OCI-LY3 (cell line): ENCODE results near the gene SHC3.

Source experiments
- H2AFZ ChIP-seq: fragments of 200-600, 300-600 bp; shearing (Covaris generic); 2 replicates; pipeline ENCODE4 v1.6.0; 2014; ENCODE audit warnings: antibody characterized with exemption, low read depth, low read length
- H3K27ac ChIP-seq: fragments of 200-600, 300-600 bp; sonication (generic); 2 replicates; pipeline ENCODE4 v1.5.1; 2014; ENCODE audit warnings: mild to moderate bottlenecking, low read length, moderate library complexity, mixed read lengths
- H3K27me3 ChIP-seq: fragments of 200-600, 300-600 bp; sonication (generic); 2 replicates; pipeline ENCODE4 v1.6.1; 2014; ENCODE audit warnings: low read depth, low read length, mixed read lengths
- H3K36me3 ChIP-seq: fragments of 200-600, 300-600 bp; sonication (generic); replicated peaks from 2 replicates; pipeline ENCODE3; 2014; ENCODE audit warnings: low read depth, low read length, mixed read lengths
- H3K4me1 ChIP-seq: fragments of 300-600, 200-600 bp; sonication (generic); 2 replicates; pipeline ENCODE4 v1.6.1; 2014; ENCODE audit warnings: low read length, mixed read lengths
- H3K4me2 ChIP-seq: fragments of 200-600, 300-600 bp; sonication (generic); 2 replicates; pipeline ENCODE4 v1.6.1; 2014; ENCODE audit warnings: low read length, mixed read lengths
- H3K4me3 ChIP-seq: fragments of 300-600, 200-600 bp; sonication (generic); 2 replicates; pipeline ENCODE4 v1.5.1; 2014; ENCODE audit warnings: antibody characterized with exemption, mild to moderate bottlenecking, low read length, moderate library complexity
- H3K79me2 ChIP-seq: fragments of 300-600, 200-600 bp; shearing (Covaris generic); 2 replicates; pipeline ENCODE4 v1.6.1; 2014; ENCODE audit warnings: mild to moderate bottlenecking, low read length, mixed read lengths
- H3K9ac ChIP-seq: fragments of 300-600, 200-600 bp; shearing (Covaris generic); 2 replicates; pipeline ENCODE4 v1.6.0; 2014; ENCODE audit warnings: mild to moderate bottlenecking, low read length, moderate library complexity
- H3K9me3 ChIP-seq: fragments of 200-600, 300-600 bp; shearing (Covaris generic); 2 replicates; pipeline ENCODE4 v1.6.1; 2014; ENCODE audit warnings: low read length, mixed read lengths; ENCODE audit not compliant: insufficient read depth
- H4K20me1 ChIP-seq: fragments of 200-600, 300-600 bp; sonication (generic); 2 replicates; pipeline ENCODE4 v1.6.1; 2016; ENCODE audit warnings: low read length, mixed read lengths; ENCODE audit not compliant: insufficient read depth
- EZH2phosphoT487 ChIP-seq: fragments of 200-600 bp; shearing (Covaris generic); IDR thresholded peaks from 2 replicates; pipeline ENCODE4 v1.6.1; 2018; ENCODE audit warnings: antibody characterized with exemption, mixed run types, low read depth
- TF ChIP-seq, protein P1 (sequence below): fragments of 200-600, 300-600 bp; sonication (generic); IDR thresholded peaks from 2 replicates; pipeline ENCODE4 v1.5.1; 2014; ENCODE audit warnings: antibody characterized with exemption, low read length, low read depth

Gene SHC3

DNA sequence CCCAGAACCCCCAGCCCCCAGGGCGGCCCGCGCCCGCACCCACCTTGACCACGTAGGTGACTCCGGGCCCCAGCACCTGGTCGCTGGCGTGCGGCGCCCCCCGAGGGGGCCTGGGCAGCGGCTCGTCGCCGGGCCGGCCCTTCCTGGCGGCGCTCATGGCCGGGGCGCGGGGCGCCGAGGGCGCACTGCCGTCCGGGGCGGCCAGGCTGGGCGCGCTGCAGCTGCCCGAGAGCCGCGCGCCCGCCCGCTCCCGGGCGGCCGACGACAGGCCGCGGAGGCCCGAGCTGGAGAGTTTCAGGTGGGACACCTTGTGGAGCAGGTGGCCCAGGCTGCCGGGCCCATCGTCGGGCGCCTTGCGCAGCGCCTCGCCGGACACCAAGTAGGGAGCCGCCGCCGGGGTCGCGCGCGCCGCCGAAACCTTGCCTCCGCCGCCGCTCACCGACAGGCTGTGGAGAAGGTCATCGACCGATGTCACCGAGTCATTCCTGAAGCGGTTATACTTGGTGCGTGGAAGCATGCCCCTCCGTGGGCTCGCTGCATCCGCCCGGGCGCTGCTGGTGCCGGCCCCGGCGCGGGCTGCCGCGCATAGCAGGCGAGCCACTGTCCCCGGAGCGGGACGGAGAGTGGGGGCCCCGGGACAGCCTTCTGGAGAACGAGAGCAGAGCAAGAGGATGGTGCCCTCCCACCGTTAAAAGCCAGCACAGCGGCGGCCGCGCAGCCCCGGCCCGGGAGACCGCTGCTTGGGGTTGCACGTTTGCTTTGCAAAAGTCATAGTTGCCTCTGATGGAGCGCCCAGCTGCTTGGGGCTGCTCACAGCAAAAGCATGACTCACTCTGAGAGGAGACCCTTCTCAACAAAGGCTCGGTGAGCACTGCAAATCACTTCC, at the start of gene SHC3:
SHC3 (minus strand) TSS at position 875 of the 886 bp plus-strand sequence; CDS start at position 517, 358 bp downstream.
- no peaks in the 10 kb centered on the region for H3K4me1 ChIP-seq
- H3K79me2 ChIP-seq: no peaks in the 10 kb centered on the region
- no peak within 1 kb of the TSS for H3K27ac ChIP-seq
- peak within 1 kb of the TSS; percentile 75 for H3K4me2 ChIP-seq
- H3K9ac ChIP-seq: peak within 1 kb of the TSS; percentile 40; the same call in 1 of the 2 replicates
- no peaks in the 10 kb centered on the region for H4K20me1 ChIP-seq
- H3K36me3 ChIP-seq: no peaks in the 10 kb centered on the region
- TF ChIP-seq, protein P1, sequence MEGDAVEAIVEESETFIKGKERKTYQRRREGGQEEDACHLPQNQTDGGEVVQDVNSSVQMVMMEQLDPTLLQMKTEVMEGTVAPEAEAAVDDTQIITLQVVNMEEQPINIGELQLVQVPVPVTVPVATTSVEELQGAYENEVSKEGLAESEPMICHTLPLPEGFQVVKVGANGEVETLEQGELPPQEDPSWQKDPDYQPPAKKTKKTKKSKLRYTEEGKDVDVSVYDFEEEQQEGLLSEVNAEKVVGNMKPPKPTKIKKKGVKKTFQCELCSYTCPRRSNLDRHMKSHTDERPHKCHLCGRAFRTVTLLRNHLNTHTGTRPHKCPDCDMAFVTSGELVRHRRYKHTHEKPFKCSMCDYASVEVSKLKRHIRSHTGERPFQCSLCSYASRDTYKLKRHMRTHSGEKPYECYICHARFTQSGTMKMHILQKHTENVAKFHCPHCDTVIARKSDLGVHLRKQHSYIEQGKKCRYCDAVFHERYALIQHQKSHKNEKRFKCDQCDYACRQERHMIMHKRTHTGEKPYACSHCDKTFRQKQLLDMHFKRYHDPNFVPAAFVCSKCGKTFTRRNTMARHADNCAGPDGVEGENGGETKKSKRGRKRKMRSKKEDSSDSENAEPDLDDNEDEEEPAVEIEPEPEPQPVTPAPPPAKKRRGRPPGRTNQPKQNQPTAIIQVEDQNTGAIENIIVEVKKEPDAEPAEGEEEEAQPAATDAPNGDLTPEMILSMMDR: no peak
- peak within 1 kb of the TSS; percentile 64 for H2AFZ ChIP-seq
- H3K9me3 ChIP-seq: no peaks in the 10 kb centered on the region
- H3K4me3 ChIP-seq: peak within 1 kb of the TSS; percentile 68
- peaks cover 13% of the 10 kb centered on the region; the same call in 1 of the 2 replicates for H3K27me3 ChIP-seq

- no peaks in the 10 kb centered on the region for H3K36me3 ChIP-seq
- peaks cover 9% of the 10 kb centered on the region; the same call in 1 of the 2 replicates for H3K4me1 ChIP-seq
- no peak overlapping the region for H3K4me2 ChIP-seq
- H4K20me1 ChIP-seq: no peaks in the 10 kb centered on the region
- peaks cover 5% of the 10 kb centered on the region; the same call in 1 of the 2 replicates for H3K27me3 ChIP-seq
- no peaks in the 10 kb centered on the region for H3K79me2 ChIP-seq
- no peak overlapping the region for H2AFZ ChIP-seq
- no peak overlapping the region for H3K9ac ChIP-seq
- no peak overlapping the region for H3K4me3 ChIP-seq
- no peaks in the 10 kb centered on the region for H3K9me3 ChIP-seq
- TF ChIP-seq, protein P1: no peak
- no peak for TF ChIP-seq EZH2phosphoT487
- H3K27ac ChIP-seq: no peak overlapping the region
Measured at GRCh38 chr9:89225991-89226471, 47.4 kb upstream of the SHC3 start.

DNA sequence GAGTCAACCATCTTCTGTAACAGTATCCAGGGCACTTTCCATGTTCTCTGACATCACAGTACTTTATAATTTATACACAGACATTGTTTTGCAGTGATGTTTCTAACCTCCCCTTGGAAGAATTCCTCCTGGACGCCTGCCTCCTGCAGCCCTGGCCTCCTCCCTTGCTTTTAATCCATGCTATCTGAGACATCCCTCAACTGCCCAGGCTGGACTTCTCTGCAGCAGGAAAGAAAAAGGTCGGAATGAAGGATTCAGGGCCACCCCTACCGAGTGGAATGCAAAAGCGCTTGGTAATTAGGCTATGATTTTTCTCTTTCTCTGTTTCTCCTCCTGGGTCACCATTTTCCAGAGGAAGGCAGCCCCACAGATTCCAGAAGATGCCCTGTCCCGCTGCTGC, 47.0 kb upstream of the SHC3 start:
- TF ChIP-seq EZH2phosphoT487: no peak
- TF ChIP-seq, protein P1: no peak
- Histone ChIP-seq H3K9me3 (no peaks in the 10 kb centered on the region), H3K27me3 (peaks cover 2% of the 10 kb centered on the region; the same call in 1 of the 2 replicates), H3K79me2 (no peaks in the 10 kb centered on the region), H3K4me2 (no peak overlapping the region), H3K4me3 (no peak overlapping the region), H3K36me3 (no peaks in the 10 kb centered on the region), H2AFZ (no peak overlapping the region), H3K4me1 (peaks cover 9% of the 10 kb centered on the region; the same call in 1 of the 2 replicates), H4K20me1 (no peaks in the 10 kb centered on the region), H3K9ac (no peak overlapping the region), H3K27ac (no peak overlapping the region)

DNA sequence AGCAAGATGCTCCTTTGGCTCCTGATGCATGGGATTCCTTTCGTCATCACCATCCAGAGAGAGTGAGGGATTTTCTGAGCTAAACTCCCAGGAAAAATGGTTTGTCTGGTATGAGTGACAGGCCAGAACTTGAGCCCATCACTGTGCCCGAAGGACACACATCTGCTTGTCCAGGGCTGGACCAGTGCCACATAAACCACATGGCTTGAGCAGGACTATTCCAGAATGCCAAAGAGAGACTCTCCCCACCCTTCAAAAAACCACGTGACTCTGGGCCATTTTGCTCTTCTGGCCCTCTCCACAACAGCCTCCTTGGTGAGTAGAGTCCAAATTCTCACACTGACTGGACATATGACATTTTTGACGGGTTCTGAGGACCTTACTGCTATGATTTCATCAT, 46.4 kb upstream of the SHC3 start:
- Histone ChIP-seq H3K27ac (no peak overlapping the region), H3K4me3 (no peak overlapping the region), H3K4me2 (no peak overlapping the region), H3K27me3 (no peaks in the 10 kb centered on the region), H3K4me1 (peaks cover 9% of the 10 kb centered on the region; the same call in 1 of the 2 replicates), H2AFZ (no peak overlapping the region), H3K79me2 (no peaks in the 10 kb centered on the region), H4K20me1 (no peaks in the 10 kb centered on the region), H3K36me3 (no peaks in the 10 kb centered on the region), H3K9me3 (no peaks in the 10 kb centered on the region), H3K9ac (no peak overlapping the region)
- TF ChIP-seq EZH2phosphoT487: no peak
- TF ChIP-seq, protein P1: no peak
